ENCODE data around the gene RPS21.

GRCh38 chr20:62357681-62358080 is 29.2 kb upstream of the RPS21 start:
- no peak for TF ChIP-seq CTCF (IDR thresholded peaks at IDR 0.05)
- TF ChIP-seq EP300 (IDR thresholded peaks at IDR 0.05) = no peak
- no peak for TF ChIP-seq POLR2AphosphoS5 (IDR thresholded peaks at IDR 0.05)
- no peak for TF ChIP-seq POLR2A (IDR thresholded peaks at IDR 0.05)
